H9 (cell line): ENCODE results near the gene DPM1. TPM values are rescaled to one million over a fixed set of nuclear protein-coding genes. Genes with fewer than 3 reads are reported as not detected.

ENCODE experiments used
- DNase-seq: peaks from one replicate; pipeline ENCODE4 v3.0.0-alpha.2; 2017
- H2AFZ ChIP-seq: one replicate; pipeline ENCODE4 v1.6.1; 2013; ENCODE audit warnings: mild to moderate bottlenecking, low read length, control low read depth, moderate library complexity
- H2AK5ac ChIP-seq: 2 replicates; pipeline ENCODE4 v1.6.1; 2013; ENCODE audit warnings: low read length, control low read depth, mixed read lengths; ENCODE audit not compliant: insufficient read length
- H2BK120ac ChIP-seq: one replicate; pipeline ENCODE4 v1.6.1; 2013; ENCODE audit warnings: low read depth, mild to moderate bottlenecking, low read length, control low read depth, inconsistent platforms; ENCODE audit not compliant: poor library complexity, severe bottlenecking
- H2BK12ac ChIP-seq: 2 replicates; pipeline ENCODE4 v1.6.1; 2013; ENCODE audit warnings: low read length, control low read depth, mixed read lengths, low read depth; ENCODE audit not compliant: insufficient read length
- H2BK15ac ChIP-seq: 2 replicates; pipeline ENCODE4 v1.6.1; 2013; ENCODE audit warnings: low read depth, low read length, control low read depth
- H2BK20ac ChIP-seq: one replicate; pipeline ENCODE4 v1.6.1; 2013; ENCODE audit warnings: low read depth, mild to moderate bottlenecking, low read length, control low read depth, inconsistent platforms; ENCODE audit not compliant: poor library complexity, severe bottlenecking
- H2BK5ac ChIP-seq: 2 replicates; pipeline ENCODE4 v1.6.1; 2013; ENCODE audit warnings: low read length, control low read depth, mixed read lengths; ENCODE audit not compliant: insufficient read length
- H3K14ac ChIP-seq: 2 replicates; pipeline ENCODE4 v1.6.1; 2013; ENCODE audit warnings: low read length, control low read depth; ENCODE audit not compliant: insufficient read depth
- H3K18ac ChIP-seq: 2 replicates; pipeline ENCODE4 v1.6.1; 2013; ENCODE audit warnings: low read depth, mild to moderate bottlenecking, mixed read lengths, low read length, control low read depth; ENCODE audit not compliant: insufficient read length
- H3K23ac ChIP-seq: 2 replicates; pipeline ENCODE4 v1.6.1; 2013; ENCODE audit warnings: low read length, control low read depth, mixed read lengths, low read depth; ENCODE audit not compliant: insufficient read length
- H3K23me2 ChIP-seq: 2 replicates; pipeline ENCODE4 v1.6.1; 2013; ENCODE audit warnings: low read depth, mild to moderate bottlenecking, mixed read lengths, low read length, control low read depth; ENCODE audit not compliant: insufficient read length, poor library complexity, severe bottlenecking
- H3K27ac ChIP-seq: 2 replicates; pipeline ENCODE4 v1.5.1; 2013; ENCODE audit warnings: low read length, control low read depth, mixed read lengths, low read depth; ENCODE audit not compliant: insufficient read length
- H3K27me3 ChIP-seq: 2 replicates; pipeline ENCODE4 v1.6.1; 2013; ENCODE audit warnings: low read length, control low read depth, inconsistent platforms; ENCODE audit not compliant: insufficient read depth
- H3K4ac ChIP-seq: 2 replicates; pipeline ENCODE4 v1.6.1; 2013; ENCODE audit warnings: low read depth, mild to moderate bottlenecking, control low read depth, inconsistent platforms, low read length, moderate library complexity
- H3K4me1 ChIP-seq: 2 replicates; pipeline ENCODE4 v1.6.1; 2013; ENCODE audit warnings: low read length, control low read depth, inconsistent platforms; ENCODE audit not compliant: insufficient read depth
- H3K4me2 ChIP-seq: 2 replicates; pipeline ENCODE4 v1.6.1; 2013; ENCODE audit warnings: low read length, control low read depth, mixed read lengths; ENCODE audit not compliant: insufficient read length, insufficient read depth
- H3K56ac ChIP-seq: 2 replicates; pipeline ENCODE4 v1.6.1; 2013; ENCODE audit warnings: low read depth, mild to moderate bottlenecking, mixed read lengths, low read length, control low read depth; ENCODE audit not compliant: insufficient read length
- H3K79me1 ChIP-seq: 2 replicates; pipeline ENCODE4 v1.6.1; 2013; ENCODE audit warnings: low read depth, mild to moderate bottlenecking, moderate library complexity, low read length, control low read depth, inconsistent platforms; ENCODE audit not compliant: insufficient read depth, poor library complexity, severe bottlenecking
- H3K79me2 ChIP-seq: 2 replicates; pipeline ENCODE4 v1.6.1; 2013; ENCODE audit warnings: low read length, control low read depth, inconsistent platforms; ENCODE audit not compliant: insufficient read depth
- H3K9ac ChIP-seq: 2 replicates; pipeline ENCODE4 v1.6.1; 2013; ENCODE audit warnings: low read length, control low read depth, mixed read lengths; ENCODE audit not compliant: insufficient read length; ENCODE audit errors: extremely low read depth
- H3K9me3 ChIP-seq: one replicate; pipeline ENCODE4 v1.6.1; 2013; ENCODE audit warnings: low read depth, low read length, inconsistent platforms; ENCODE audit not compliant: control insufficient read depth
- H3T11ph ChIP-seq: one replicate; pipeline ENCODE4 v1.6.1; 2013; ENCODE audit warnings: mild to moderate bottlenecking, low read length, control low read depth, inconsistent platforms
- H4K20me1 ChIP-seq: one replicate; pipeline ENCODE4 v1.6.1; 2013; ENCODE audit not compliant: control insufficient read depth, insufficient read length, insufficient read depth
- H4K5ac ChIP-seq: 2 replicates; pipeline ENCODE4 v1.6.1; 2013; ENCODE audit warnings: low read depth, mild to moderate bottlenecking, mixed read lengths, low read length, control low read depth; ENCODE audit not compliant: insufficient read length
- H4K8ac ChIP-seq: replicated peaks from 2 replicates; pipeline ENCODE4 v1.6.1; 2013; ENCODE audit warnings: low read length, control low read depth, mixed read lengths, low read depth; ENCODE audit not compliant: insufficient read length
- H4K91ac ChIP-seq: 2 replicates; pipeline ENCODE4 v1.6.1; 2013; ENCODE audit warnings: low read depth, mild to moderate bottlenecking, moderate library complexity, mixed read lengths, low read length, control low read depth; ENCODE audit not compliant: insufficient read length
- H3K27ac Mint-ChIP-seq, 3 experiments: 2 replicates in 2 of 3; 3 replicates in 1 of 3; pipeline ENCODE4 v1.8.0; 2020 to 2021; ENCODE audit warnings: mixed read lengths in 3 of 3, mild to moderate bottlenecking in 1 of 3, moderate library complexity in 1 of 3
- H3K27me3 Mint-ChIP-seq: 2 replicates; pipeline ENCODE4 v1.8.0; 2021; ENCODE audit warnings: low read depth, mild to moderate bottlenecking, moderate library complexity, mixed read lengths
- H3K36me3 Mint-ChIP-seq, 3 experiments: 2 replicates in 2 of 3; 3 replicates in 1 of 3; pipeline ENCODE4 v1.8.0; 2020 to 2021; ENCODE audit warnings: low read depth in 3 of 3, mixed read lengths in 3 of 3; ENCODE audit not compliant: insufficient read depth in 1 of 3
- H3K4me1 Mint-ChIP-seq, 2 experiments: 2 replicates each; pipeline ENCODE4 v1.8.0; 2020; ENCODE audit warnings: mixed read lengths in 2 of 2
- H3K4me3 Mint-ChIP-seq, 2 experiments: 2 replicates in 1 of 2; 3 replicates in 1 of 2; pipeline ENCODE4 v1.8.0; 2020 to 2021; ENCODE audit warnings: mild to moderate bottlenecking in 2 of 2, mixed read lengths in 2 of 2, moderate library complexity in 1 of 2
- H3K9me3 Mint-ChIP-seq, 2 experiments: 2 replicates in 1 of 2; 3 replicates in 1 of 2; pipeline ENCODE4 v1.8.0; 2020; ENCODE audit warnings: mild to moderate bottlenecking in 2 of 2, mixed read lengths in 2 of 2, moderate library complexity in 1 of 2
- CTCF ChIP-seq: fragments of 200-600 bp; sonication (generic); conservative IDR thresholded peaks from 3 replicates; pipeline ENCODE4 v1.8.0; 2021; ENCODE audit warnings: antibody characterized with exemption, mild to moderate bottlenecking
- WGBS: extraction: QIAGEN DNeasy Blood & Tissue Kit; methylation state at CpG from one replicate; pipeline ENCODE4 v1.1.7; 2013; ENCODE audit warnings: missing lambda C conversion rate, low lambda C conversion rate, mixed read lengths; ENCODE audit not compliant: insufficient read length; ENCODE audit errors: extremely low coverage; 5-methylcytosine and 5-hydroxymethylcytosine counted together
- total RNA-seq: library from RNA; stranded (reverse); gene quantifications from 2 replicates; pipeline ENCODE4 v1.2.1, GENCODE V29; 2021

The DPM1 gene
- total RNA-seq, 1 experiment from 2014 or later: 64.0 TPM

- Mint-ChIP-seq H3K4me3 (peak within 1 kb of the TSS; percentile 88 to 95), H3K4me1 (peaks cover 17 to 31% of the 10 kb centered on the region in 2 experiments), H3K27ac (peak within 1 kb of the TSS; percentile 99 to 100 (median 100)), H3K36me3 (peaks cover 17 to 30% (median 30%) of the 10 kb centered on the region in 3 experiments; a peak in 6 of 7 replicates), H3K9me3 (no peaks in the 10 kb centered on the region; a peak in 1 of 5 replicates), H3K27me3 (no peaks in the 10 kb centered on the region)
- peak; percentile 81 for DNase-seq
- no peak within 1 kb of the TSS for H3K56ac ChIP-seq
- no CpG with 5 or more reads among the region's 67 CpGs for WGBS
- no peaks in the 10 kb centered on the region for H3K9me3 ChIP-seq
- H4K91ac ChIP-seq: no peak within 1 kb of the TSS
- H3K23ac ChIP-seq: no peak within 1 kb of the TSS
- peaks cover 10% of the 10 kb centered on the region for H3K23me2 ChIP-seq
- peak within 1 kb of the TSS; percentile 83 for H3K18ac ChIP-seq
- H2BK120ac ChIP-seq: no peak within 1 kb of the TSS
- no peak within 1 kb of the TSS for H3K27ac ChIP-seq
- no peaks in the 10 kb centered on the region for H4K20me1 ChIP-seq
- H3T11ph ChIP-seq: no peak within 1 kb of the TSS
- no peak within 1 kb of the TSS for H4K8ac ChIP-seq
- H3K4ac ChIP-seq: no peak within 1 kb of the TSS
- H2AFZ ChIP-seq: peak within 1 kb of the TSS; percentile 24
- no peak within 1 kb of the TSS for H2AK5ac ChIP-seq
- H3K4me1 ChIP-seq: peaks cover 2% of the 10 kb centered on the region; the same call in 1 of the 2 replicates
- H3K27me3 ChIP-seq: no peaks in the 10 kb centered on the region
- peaks cover 4% of the 10 kb centered on the region for H3K79me1 ChIP-seq
- H2BK12ac ChIP-seq: no peak within 1 kb of the TSS
- H2BK20ac ChIP-seq: no peak within 1 kb of the TSS
- H3K79me2 ChIP-seq: peaks cover 28% of the 10 kb centered on the region
- H2BK5ac ChIP-seq: peak within 1 kb of the TSS; percentile 69
- TF ChIP-seq CTCF: no peak
- H2BK15ac ChIP-seq: no peak within 1 kb of the TSS
- H3K4me2 ChIP-seq: peak within 1 kb of the TSS; percentile 94
- H3K14ac ChIP-seq: peak within 1 kb of the TSS; percentile 76
- no peak within 1 kb of the TSS for H4K5ac ChIP-seq
- H3K9ac ChIP-seq: peak within 1 kb of the TSS; percentile 98
Measured at GRCh38 chr20:50958615-50959542, 547 bp upstream of the DPM1 start, which contains the start of gene MOCS3. Gene MOCS3, plus strand, starts transcription at chr20:50958818. Its CDS starts 25 bp downstream, at chr20:50958843.
